ENCODE data around the gene STAMBP.

Gene STAMBP

GRCh38 chr2:73823416-73823815 is 5.3 kb upstream of the STAMBP start:
- Histone ChIP-seq H2BK120ac (ENCODE audit: low read depth, low read length) (no peak overlapping the region), H2AK5ac (ENCODE audit: low read depth, low read length) (no peak overlapping the region), H4K91ac (ENCODE audit: low read depth, low read length, poor library complexity) (no peak overlapping the region), H3K36me3 (replicated peaks in 1 of 2; ENCODE audit: control insufficient read depth in 2 of 2, insufficient read depth in 2 of 2, low read length in 2 of 2) (no peaks in the 10 kb centered on the region), H3K18ac (ENCODE audit: low read length) (no peak overlapping the region), H3K4me2 (ENCODE audit: insufficient read depth, low read length, poor library complexity, severe bottlenecking) (no peak overlapping the region), H3K79me1 (ENCODE audit: low read depth, low read length) (no peaks in the 10 kb centered on the region), H3K4me3 (ENCODE audit: low read length in 2 of 2) (no peak overlapping the region), H3K23ac (ENCODE audit: low read depth, low read length, poor library complexity) (no peak overlapping the region), H2AFZ (ENCODE audit: low read length) (no peak overlapping the region), H4K8ac (ENCODE audit: low read depth, low read length) (no peak overlapping the region), H3K4me1 (ENCODE audit: control insufficient read depth in 2 of 2, insufficient read depth in 1 of 2, low read depth in 1 of 2, low read length in 2 of 2) (no peaks in the 10 kb centered on the region), H3K27ac (replicated peaks; ENCODE audit: low read length) (no peak overlapping the region), H3K9me3 (replicated peaks in 1 of 2; ENCODE audit: control insufficient read depth in 2 of 2, insufficient read depth in 1 of 2, low read depth in 1 of 2, low read length in 2 of 2) (peaks cover 0 to 2% of the 10 kb centered on the region in 2 donors), H2BK12ac (ENCODE audit: low read length) (no peak overlapping the region), H3K27me3 (ENCODE audit: control insufficient read depth in 3 of 3, insufficient read depth in 3 of 3, low read depth in 1 of 3, low read length in 3 of 3) (peaks cover 0 to 22% (median 3%) of the 10 kb centered on the region in 3 experiments), H2BK15ac (ENCODE audit: low read length) (no peak overlapping the region), H3K14ac (ENCODE audit: low read length) (no peak overlapping the region), H3K9ac (ENCODE audit: low read depth, low read length, poor library complexity) (no peak overlapping the region), H2BK5ac (ENCODE audit: low read length) (no peak overlapping the region), H3K4ac (ENCODE audit: low read length) (no peak overlapping the region)
- WGBS, 2 donors (ENCODE audit: extremely low coverage in 2 of 2, insufficient read length in 2 of 2, insufficient replicate concordance in 1 of 2), result no CpG with 5 or more reads among the region's 2 CpGs
- no peak for DNase-seq (ENCODE audit: low spot score)

GRCh38 chr2:73823916-73824523 is 4.7 kb upstream of the STAMBP start:
- Histone ChIP-seq H2BK120ac (ENCODE audit: low read depth, low read length) (no peak overlapping the region), H2AFZ (ENCODE audit: low read length) (no peak overlapping the region), H2AK5ac (ENCODE audit: low read depth, low read length) (no peak overlapping the region), H3K18ac (ENCODE audit: low read length) (no peak overlapping the region), H3K23ac (ENCODE audit: low read depth, low read length, poor library complexity) (no peak overlapping the region), H3K79me1 (ENCODE audit: low read depth, low read length) (no peaks in the 10 kb centered on the region), H4K8ac (ENCODE audit: low read depth, low read length) (no peak overlapping the region), H2BK15ac (ENCODE audit: low read length) (no peak overlapping the region), H3K9ac (ENCODE audit: low read depth, low read length, poor library complexity) (no peak overlapping the region), H4K91ac (ENCODE audit: low read depth, low read length, poor library complexity) (no peak overlapping the region), H2BK5ac (ENCODE audit: low read length) (no peak overlapping the region), H3K27ac (replicated peaks; ENCODE audit: low read length) (no peak overlapping the region), H3K4me3 (ENCODE audit: low read length in 2 of 2) (no peak overlapping the region), H2BK12ac (ENCODE audit: low read length) (no peak overlapping the region), H3K27me3 (ENCODE audit: control insufficient read depth in 3 of 3, insufficient read depth in 3 of 3, low read depth in 1 of 3, low read length in 3 of 3) (peaks cover 0 to 19% (median 3%) of the 10 kb centered on the region in 3 experiments), H3K4me2 (ENCODE audit: insufficient read depth, low read length, poor library complexity, severe bottlenecking) (no peak overlapping the region), H3K4ac (ENCODE audit: low read length) (no peak overlapping the region), H3K14ac (ENCODE audit: low read length) (no peak overlapping the region), H3K4me1 (ENCODE audit: control insufficient read depth in 2 of 2, insufficient read depth in 1 of 2, low read depth in 1 of 2, low read length in 2 of 2) (no peaks in the 10 kb centered on the region), H3K9me3 (replicated peaks in 1 of 2; ENCODE audit: control insufficient read depth in 2 of 2, insufficient read depth in 1 of 2, low read depth in 1 of 2, low read length in 2 of 2) (peaks cover 0 to 2% of the 10 kb centered on the region in 2 donors), H3K36me3 (replicated peaks in 1 of 2; ENCODE audit: control insufficient read depth in 2 of 2, insufficient read depth in 2 of 2, low read length in 2 of 2) (no peaks in the 10 kb centered on the region)
- peak; percentile 47 for DNase-seq (ENCODE audit: low spot score)
- 100% methylated on average over 2 of the region's 3 CpGs; no CpG with 5 or more reads in 1 of the 2 donors for WGBS, 2 donors (ENCODE audit: extremely low coverage in 2 of 2, insufficient read length in 2 of 2, insufficient replicate concordance in 1 of 2)

- Histone ChIP-seq H2BK15ac (ENCODE audit: low read length) (no peak overlapping the region), H4K91ac (ENCODE audit: low read depth, low read length, poor library complexity) (no peak overlapping the region), H3K27ac (replicated peaks; ENCODE audit: low read length) (no peak overlapping the region), H3K4ac (ENCODE audit: low read length) (no peak overlapping the region), H2BK120ac (ENCODE audit: low read depth, low read length) (no peak overlapping the region), H3K9me3 (replicated peaks in 1 of 2; ENCODE audit: control insufficient read depth in 2 of 2, insufficient read depth in 1 of 2, low read depth in 1 of 2, low read length in 2 of 2) (peaks cover 0 to 2% of the 10 kb centered on the region in 2 donors), H3K23ac (ENCODE audit: low read depth, low read length, poor library complexity) (no peak overlapping the region), H3K14ac (ENCODE audit: low read length) (no peak overlapping the region), H2AK5ac (ENCODE audit: low read depth, low read length) (no peak overlapping the region), H3K4me3 (ENCODE audit: low read length in 2 of 2) (no peak overlapping the region), H2BK5ac (ENCODE audit: low read length) (no peak overlapping the region), H3K79me1 (ENCODE audit: low read depth, low read length) (no peaks in the 10 kb centered on the region), H3K4me1 (ENCODE audit: control insufficient read depth in 2 of 2, insufficient read depth in 1 of 2, low read depth in 1 of 2, low read length in 2 of 2) (peaks cover 1 to 9% of the 10 kb centered on the region in 2 donors), H4K8ac (ENCODE audit: low read depth, low read length) (no peak overlapping the region), H2AFZ (ENCODE audit: low read length) (no peak overlapping the region), H3K4me2 (ENCODE audit: insufficient read depth, low read length, poor library complexity, severe bottlenecking) (no peak overlapping the region), H3K18ac (ENCODE audit: low read length) (no peak overlapping the region), H3K36me3 (replicated peaks in 1 of 2; ENCODE audit: control insufficient read depth in 2 of 2, insufficient read depth in 2 of 2, low read length in 2 of 2) (no peaks in the 10 kb centered on the region), H2BK12ac (ENCODE audit: low read length) (no peak overlapping the region), H3K9ac (ENCODE audit: low read depth, low read length, poor library complexity) (no peak overlapping the region), H3K27me3 (ENCODE audit: control insufficient read depth in 3 of 3, insufficient read depth in 3 of 3, low read depth in 1 of 3, low read length in 3 of 3) (peaks cover 0 to 16% (median 3%) of the 10 kb centered on the region in 3 experiments)
- DNase-seq (ENCODE audit: low spot score), result no peak
- WGBS, 2 donors (ENCODE audit: extremely low coverage in 2 of 2, insufficient read length in 2 of 2, insufficient replicate concordance in 1 of 2), result no CpG with 5 or more reads among the region's 4 CpGs
Measured at GRCh38 chr2:73825408-73825807, 3.4 kb upstream of the STAMBP start.

GRCh38 chr2:73827018-73827417 is 1.7 kb upstream of the STAMBP start:
- Histone ChIP-seq H4K8ac (ENCODE audit: low read depth, low read length) (no peak overlapping the region), H2BK120ac (ENCODE audit: low read depth, low read length) (no peak overlapping the region), H2BK12ac (ENCODE audit: low read length) (no peak overlapping the region), H3K27ac (replicated peaks; ENCODE audit: low read length) (no peak overlapping the region), H3K4me1 (ENCODE audit: control insufficient read depth in 2 of 2, insufficient read depth in 1 of 2, low read depth in 1 of 2, low read length in 2 of 2) (peaks cover 1 to 9% of the 10 kb centered on the region in 2 donors), H3K4me2 (ENCODE audit: insufficient read depth, low read length, poor library complexity, severe bottlenecking) (no peak overlapping the region), H3K18ac (ENCODE audit: low read length) (no peak overlapping the region), H3K4ac (ENCODE audit: low read length) (no peak overlapping the region), H4K91ac (ENCODE audit: low read depth, low read length, poor library complexity) (no peak overlapping the region), H3K9me3 (replicated peaks in 1 of 2; ENCODE audit: control insufficient read depth in 2 of 2, insufficient read depth in 1 of 2, low read depth in 1 of 2, low read length in 2 of 2) (peaks cover 0 to 2% of the 10 kb centered on the region in 2 donors), H3K36me3 (replicated peaks in 1 of 2; ENCODE audit: control insufficient read depth in 2 of 2, insufficient read depth in 2 of 2, low read length in 2 of 2) (peaks cover 2 to 15% of the 10 kb centered on the region in 2 donors), H2BK15ac (ENCODE audit: low read length) (no peak overlapping the region), H3K27me3 (ENCODE audit: control insufficient read depth in 3 of 3, insufficient read depth in 3 of 3, low read depth in 1 of 3, low read length in 3 of 3) (peaks cover 0 to 3% (median 3%) of the 10 kb centered on the region in 3 experiments), H3K79me1 (ENCODE audit: low read depth, low read length) (no peaks in the 10 kb centered on the region), H2AK5ac (ENCODE audit: low read depth, low read length) (no peak overlapping the region), H3K14ac (ENCODE audit: low read length) (no peak overlapping the region), H3K4me3 (ENCODE audit: low read length in 2 of 2) (no peak overlapping the region), H2AFZ (ENCODE audit: low read length) (no peak overlapping the region), H3K9ac (ENCODE audit: low read depth, low read length, poor library complexity) (no peak overlapping the region), H2BK5ac (ENCODE audit: low read length) (no peak overlapping the region), H3K23ac (ENCODE audit: low read depth, low read length, poor library complexity) (no peak overlapping the region)
- DNase-seq (ENCODE audit: low spot score), result no peak
- WGBS, 2 donors (ENCODE audit: extremely low coverage in 2 of 2, insufficient read length in 2 of 2, insufficient replicate concordance in 1 of 2), result no CpG with 5 or more reads among the region's 2 CpGs

Data from neuronal stem cell (in vitro differentiated cells).